Measurements from ENCODE around the gene DBNDD1. TPM values are rescaled to one million over a fixed set of nuclear protein-coding genes. Genes with fewer than 3 reads are reported as not detected.

The DBNDD1 gene
- total RNA-seq, 4 donors from 2014 or later, result 2.1 to 14.3 (median 5.1) TPM

DNA sequence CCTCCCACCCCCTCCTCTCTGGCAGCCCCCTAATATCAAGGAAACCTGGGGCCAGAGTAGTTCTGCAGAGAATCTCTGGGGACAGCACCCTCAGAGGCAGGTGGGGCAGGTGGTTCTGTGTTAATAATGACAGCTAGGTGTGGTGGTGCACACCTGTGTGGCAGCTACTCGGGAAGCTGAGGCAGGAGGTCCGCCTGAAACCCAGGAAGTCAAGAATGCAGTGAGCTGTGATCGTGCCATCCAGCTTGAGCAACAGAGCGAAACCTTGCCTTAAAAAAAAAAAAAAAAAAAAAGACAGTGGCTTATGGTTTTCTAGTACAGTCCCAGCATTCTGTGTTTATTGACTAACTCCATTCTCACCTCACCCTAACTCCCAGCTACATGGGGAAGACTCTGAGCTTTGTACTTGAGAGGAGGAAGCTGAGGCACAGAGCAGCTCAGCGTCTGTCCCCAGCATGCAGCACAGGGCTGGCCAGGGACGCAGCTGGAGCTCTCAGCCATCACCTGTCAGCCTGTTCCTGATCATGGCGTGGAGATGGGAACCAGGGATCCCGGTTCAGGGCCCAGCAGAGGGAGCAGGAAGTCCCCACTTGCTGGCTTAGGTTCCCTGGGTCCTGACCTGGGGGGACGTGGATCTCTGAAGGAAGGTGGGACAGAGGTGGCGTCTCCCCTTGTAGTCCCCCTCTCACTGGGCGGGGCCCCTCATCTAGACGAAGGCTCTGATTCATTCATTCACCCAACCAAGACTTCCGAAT, 6.1 kb downstream of the DBNDD1 start:
- H3K4me3 ChIP-seq, result no peak overlapping the region
- no peak overlapping the region for H3K27ac ChIP-seq (replicated peaks in 1 of 4)
- TF ChIP-seq EP300 (IDR thresholded peaks at IDR 0.05) (no peak), POLR2A (IDR thresholded peaks at IDR 0.05; ENCODE audit: low read depth) (no peak), POLR2AphosphoS5 (IDR thresholded peaks at IDR 0.05) (no peak)
- TF ChIP-seq, protein P1, sequence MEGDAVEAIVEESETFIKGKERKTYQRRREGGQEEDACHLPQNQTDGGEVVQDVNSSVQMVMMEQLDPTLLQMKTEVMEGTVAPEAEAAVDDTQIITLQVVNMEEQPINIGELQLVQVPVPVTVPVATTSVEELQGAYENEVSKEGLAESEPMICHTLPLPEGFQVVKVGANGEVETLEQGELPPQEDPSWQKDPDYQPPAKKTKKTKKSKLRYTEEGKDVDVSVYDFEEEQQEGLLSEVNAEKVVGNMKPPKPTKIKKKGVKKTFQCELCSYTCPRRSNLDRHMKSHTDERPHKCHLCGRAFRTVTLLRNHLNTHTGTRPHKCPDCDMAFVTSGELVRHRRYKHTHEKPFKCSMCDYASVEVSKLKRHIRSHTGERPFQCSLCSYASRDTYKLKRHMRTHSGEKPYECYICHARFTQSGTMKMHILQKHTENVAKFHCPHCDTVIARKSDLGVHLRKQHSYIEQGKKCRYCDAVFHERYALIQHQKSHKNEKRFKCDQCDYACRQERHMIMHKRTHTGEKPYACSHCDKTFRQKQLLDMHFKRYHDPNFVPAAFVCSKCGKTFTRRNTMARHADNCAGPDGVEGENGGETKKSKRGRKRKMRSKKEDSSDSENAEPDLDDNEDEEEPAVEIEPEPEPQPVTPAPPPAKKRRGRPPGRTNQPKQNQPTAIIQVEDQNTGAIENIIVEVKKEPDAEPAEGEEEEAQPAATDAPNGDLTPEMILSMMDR (IDR thresholded peaks at IDR 0.05), result no peak
- peaks cover 0 to 2% (median under 1%) of the 10 kb centered on the region in 4 donors for H3K4me1 ChIP-seq
- 76% methylated on average over 12 of the region's 13 CpGs for WGBS
- no peaks in the 10 kb centered on the region for H3K9me3 ChIP-seq
- H3K27me3 ChIP-seq, result no peaks in the 10 kb centered on the region
- no peak for DNase-seq (ENCODE audit: extremely low spot score)
- intact Hi-C loops (cut with DNase I), result no loop called here
- H3K36me3 ChIP-seq, result no peaks in the 10 kb centered on the region

DNA sequence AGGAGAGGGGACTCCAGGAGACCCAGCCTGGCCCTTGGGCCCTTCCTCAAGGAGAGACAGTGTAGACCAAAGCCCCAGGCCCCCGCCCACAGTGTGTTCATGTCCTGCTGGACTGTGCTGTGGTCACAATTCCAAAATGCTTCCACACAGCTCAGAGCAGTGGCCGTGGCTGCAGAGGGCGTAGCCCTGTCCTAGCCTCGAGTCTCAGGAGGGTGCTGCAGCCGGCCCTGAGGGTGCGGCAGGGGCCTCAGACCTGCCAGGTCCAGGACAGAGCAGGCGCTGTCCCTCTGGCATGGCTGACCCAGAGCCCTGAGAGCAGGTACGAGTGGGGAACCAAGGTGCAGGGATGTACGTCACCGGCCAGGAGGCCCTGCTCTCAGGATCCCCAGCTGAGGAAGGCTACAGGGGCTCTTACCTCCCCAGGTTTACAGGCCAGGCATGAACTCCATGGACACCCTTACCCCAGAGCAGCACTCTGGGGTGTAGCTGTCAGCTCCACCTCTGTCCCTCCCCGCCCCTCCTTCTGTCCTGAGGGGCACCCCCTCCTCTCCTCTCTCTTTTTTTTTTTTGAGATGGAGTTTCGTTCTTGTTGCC, 7.3 kb downstream of the DBNDD1 start:
- no peak overlapping the region for H3K27ac ChIP-seq (replicated peaks in 1 of 4)
- no peaks in the 10 kb centered on the region for H3K36me3 ChIP-seq
- DNase-seq (ENCODE audit: extremely low spot score), result no peak
- no peaks in the 10 kb centered on the region for H3K27me3 ChIP-seq
- 89% methylated on average over 4 of the region's 12 CpGs for WGBS
- no peaks in the 10 kb centered on the region for H3K4me1 ChIP-seq
- TF ChIP-seq POLR2AphosphoS5 (IDR thresholded peaks at IDR 0.05), result no peak
- TF ChIP-seq POLR2A (IDR thresholded peaks at IDR 0.05; ENCODE audit: low read depth), result no peak
- TF ChIP-seq, protein P1 (IDR thresholded peaks at IDR 0.05), result no peak
- no peak for TF ChIP-seq EP300 (IDR thresholded peaks at IDR 0.05)
- H3K4me3 ChIP-seq, result no peak overlapping the region
- intact Hi-C loops (cut with DNase I), result no loop called here
- no peaks in the 10 kb centered on the region for H3K9me3 ChIP-seq

DNA sequence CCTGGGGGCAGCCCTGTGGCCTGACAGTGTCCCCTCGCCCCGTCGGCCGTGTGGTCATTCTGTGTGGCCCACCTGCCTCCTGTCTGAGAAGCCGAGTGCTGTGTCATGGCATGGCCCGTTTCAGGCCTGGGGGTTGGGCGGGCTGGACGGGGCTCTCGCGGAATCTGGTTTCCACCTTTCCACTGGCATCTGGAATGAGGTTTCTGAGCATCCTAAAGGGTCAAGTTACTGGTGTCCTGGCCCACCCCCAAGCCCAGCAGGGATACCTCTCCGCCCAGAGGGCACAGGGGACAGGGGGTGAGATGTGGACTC, 7.8 kb downstream of the DBNDD1 start:
- H3K27me3 ChIP-seq, result no peaks in the 10 kb centered on the region
- TF ChIP-seq POLR2AphosphoS5 (IDR thresholded peaks at IDR 0.05), result no peak
- TF ChIP-seq EP300 (IDR thresholded peaks at IDR 0.05), result no peak
- no peak for TF ChIP-seq POLR2A (IDR thresholded peaks at IDR 0.05; ENCODE audit: low read depth)
- TF ChIP-seq, protein P1 (IDR thresholded peaks at IDR 0.05), result no peak
- DNase-seq (ENCODE audit: extremely low spot score), result no peak
- no peak overlapping the region for H3K27ac ChIP-seq (replicated peaks in 1 of 4)
- 82% methylated on average over 7 of the region's 11 CpGs for WGBS
- H3K36me3 ChIP-seq, result no peaks in the 10 kb centered on the region
- no peaks in the 10 kb centered on the region for H3K9me3 ChIP-seq
- intact Hi-C loops (cut with DNase I), result no loop called here
- H3K4me1 ChIP-seq, result no peaks in the 10 kb centered on the region
- H3K4me3 ChIP-seq, result no peak overlapping the region

DNA sequence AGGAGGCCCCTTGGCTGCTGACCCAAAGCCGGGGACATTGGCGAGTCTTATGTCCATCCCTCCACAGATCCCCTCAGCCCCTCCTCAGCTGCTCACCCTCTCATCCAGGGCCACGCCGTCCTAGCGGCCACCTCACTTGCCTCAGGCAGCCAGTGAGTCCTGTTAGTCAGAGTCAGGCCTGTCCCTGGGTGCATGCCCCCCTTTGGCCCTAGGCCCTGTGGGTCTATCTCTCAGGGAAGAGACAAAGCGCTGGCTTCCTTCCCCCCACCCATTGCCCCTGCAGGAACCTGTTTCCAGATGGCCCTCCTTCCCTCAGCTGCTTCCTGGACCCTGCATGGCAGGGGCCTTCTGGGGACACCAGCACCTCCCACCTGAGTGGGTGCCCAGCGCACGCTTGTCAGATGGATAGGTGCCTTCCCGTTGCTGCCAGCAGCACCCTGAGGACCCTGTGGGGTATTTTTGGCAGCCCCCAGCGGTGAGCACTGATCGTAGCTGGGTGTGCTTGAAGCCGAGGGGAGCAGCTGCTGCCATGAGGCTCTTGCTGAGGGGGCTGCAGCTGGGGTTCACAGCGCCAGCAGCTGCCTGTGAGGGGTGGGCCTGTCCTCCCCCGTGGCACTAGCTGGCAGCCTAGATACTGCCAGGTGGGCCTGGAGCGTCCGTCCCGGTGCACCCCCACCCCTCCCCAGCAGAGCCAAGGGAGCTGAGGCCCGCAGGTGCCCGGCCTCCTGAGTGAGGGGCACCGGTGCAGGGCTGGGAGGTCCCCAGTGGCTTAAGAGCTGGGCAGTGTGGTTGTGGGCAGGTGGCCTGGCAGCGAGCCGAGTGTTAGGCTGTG, 8.4 kb downstream of the DBNDD1 start:
- Histone ChIP-seq H3K27ac (replicated peaks in 1 of 4) (no peak overlapping the region), H3K4me1 (no peaks in the 10 kb centered on the region), H3K9me3 (no peaks in the 10 kb centered on the region), H3K27me3 (no peaks in the 10 kb centered on the region), H3K4me3 (no peak overlapping the region), H3K36me3 (peaks cover 0 to 3% (median under 1%) of the 10 kb centered on the region in 4 donors)
- WGBS, result 90% methylated on average over 15 of the region's 22 CpGs
- intact Hi-C loops (cut with DNase I), result no loop called here
- TF ChIP-seq POLR2AphosphoS5 (IDR thresholded peaks at IDR 0.05) (no peak), EP300 (IDR thresholded peaks at IDR 0.05) (no peak), POLR2A (IDR thresholded peaks at IDR 0.05; ENCODE audit: low read depth) (no peak)
- TF ChIP-seq, protein P1 (IDR thresholded peaks at IDR 0.05), result no peak
- DNase-seq (ENCODE audit: extremely low spot score), result no peak
